Measurements from ENCODE around the gene SHMT1.
"Not testable (repeated sequence)": the region's sequence is repeated elsewhere in the genome, so short reads cannot be mapped to it uniquely, and the experiment has no call there.

SHMT1 gene

GRCh38 chr17:18326039-18326438 lies 37.3 kb downstream of the SHMT1 start:
- DNase-seq (ENCODE audit: low read depth, low spot score), result no peak

DNA sequence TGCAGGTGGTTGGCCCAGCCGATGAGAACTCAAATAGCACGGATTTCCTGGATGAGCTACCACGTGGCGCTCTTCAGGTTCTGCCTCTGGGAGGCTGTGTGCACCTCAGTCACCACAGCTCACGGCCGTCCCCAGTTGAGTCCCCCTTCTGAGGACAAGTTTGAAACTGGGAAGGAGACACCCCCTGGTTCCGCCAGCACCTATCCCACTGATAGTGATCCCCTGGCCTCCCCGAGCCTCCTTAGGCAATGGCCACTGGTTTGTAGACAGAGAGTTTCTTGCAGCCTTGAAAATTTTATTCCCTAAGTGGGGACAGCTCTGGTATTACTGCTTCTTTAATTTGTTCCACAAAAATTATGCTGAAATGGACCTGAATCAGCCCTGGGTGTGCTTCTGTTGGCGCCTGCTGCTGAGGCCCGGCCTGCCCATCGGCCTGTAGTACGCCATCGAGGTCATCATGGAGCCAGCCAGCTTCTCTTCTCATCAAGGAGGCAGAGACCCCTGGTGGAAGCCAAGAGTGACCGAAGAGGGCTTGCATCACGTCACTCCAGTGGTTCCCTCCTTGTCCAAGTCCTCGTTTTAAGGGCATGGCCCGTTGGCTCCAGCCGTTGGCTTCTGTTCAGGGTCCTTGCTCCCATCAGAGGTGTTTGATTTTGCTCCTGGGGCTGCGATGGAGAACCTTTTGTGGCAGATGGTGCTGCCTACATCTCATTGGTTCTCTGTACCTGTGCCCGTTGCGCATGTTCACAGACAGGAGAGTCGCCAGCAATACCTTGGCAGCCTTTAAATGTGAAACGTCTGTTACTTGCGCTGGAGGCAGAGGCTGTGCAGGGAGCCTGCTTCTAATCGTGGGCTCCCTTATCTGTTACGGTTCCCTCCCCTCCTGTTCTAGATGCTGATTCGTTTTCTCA lies 39.0 kb downstream of the SHMT1 start:
- DNase-seq (ENCODE audit: low read depth, low spot score), result no peak

DNA sequence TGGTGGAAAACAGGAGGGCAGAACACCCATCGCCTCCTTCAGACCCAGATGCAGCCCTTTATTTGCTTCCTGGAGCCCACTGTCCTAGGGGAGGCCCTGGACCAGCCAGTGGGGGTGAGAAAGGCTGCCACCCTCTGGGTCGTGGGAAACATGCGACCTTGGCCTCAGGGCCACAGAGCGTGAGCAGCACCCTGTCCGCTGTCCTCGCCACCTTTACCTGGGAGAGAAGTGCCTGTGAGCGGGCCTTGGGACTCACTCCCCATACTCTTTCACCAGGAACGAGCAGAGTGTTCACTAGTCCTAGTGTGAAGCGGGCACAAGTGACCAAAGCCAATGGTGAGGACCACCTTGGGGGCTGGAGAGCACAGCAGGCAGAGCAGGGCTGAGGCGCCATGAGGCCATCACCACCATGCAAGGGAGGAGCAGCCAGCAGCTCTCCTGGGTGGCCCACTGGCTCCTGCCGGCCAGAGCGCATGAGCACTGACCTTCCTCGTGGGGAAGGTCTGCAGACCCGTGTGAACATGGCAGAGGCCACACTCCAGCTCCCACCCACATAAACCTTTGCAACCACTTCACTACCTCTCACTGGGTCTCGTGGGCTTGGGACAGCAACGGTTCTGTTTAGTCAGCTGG lies 39.7 kb downstream of the SHMT1 start:
- DNase-seq (ENCODE audit: low read depth, low spot score), result no peak

DNA sequence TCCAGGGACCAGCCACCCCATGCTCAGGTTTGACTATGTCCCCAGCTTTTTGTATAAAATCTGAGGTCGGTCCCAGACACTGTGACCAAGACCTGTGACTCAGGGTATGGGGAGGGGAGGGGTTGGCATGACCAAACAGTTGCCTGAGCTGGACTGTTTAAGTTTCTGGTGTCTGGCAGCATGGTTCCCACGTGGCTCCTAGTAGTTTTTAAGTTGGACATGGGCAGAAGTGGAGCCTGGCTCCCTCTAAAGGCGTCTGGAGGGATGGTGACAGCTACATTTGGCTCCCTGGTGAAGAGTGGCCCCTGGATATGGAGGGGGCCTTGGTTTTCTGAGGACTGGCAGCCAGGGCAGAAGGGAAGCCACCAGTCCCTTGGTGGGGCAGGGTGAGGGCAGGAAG lies 40.3 kb downstream of the SHMT1 start:
- no peak for DNase-seq (ENCODE audit: low read depth, low spot score)

DNA sequence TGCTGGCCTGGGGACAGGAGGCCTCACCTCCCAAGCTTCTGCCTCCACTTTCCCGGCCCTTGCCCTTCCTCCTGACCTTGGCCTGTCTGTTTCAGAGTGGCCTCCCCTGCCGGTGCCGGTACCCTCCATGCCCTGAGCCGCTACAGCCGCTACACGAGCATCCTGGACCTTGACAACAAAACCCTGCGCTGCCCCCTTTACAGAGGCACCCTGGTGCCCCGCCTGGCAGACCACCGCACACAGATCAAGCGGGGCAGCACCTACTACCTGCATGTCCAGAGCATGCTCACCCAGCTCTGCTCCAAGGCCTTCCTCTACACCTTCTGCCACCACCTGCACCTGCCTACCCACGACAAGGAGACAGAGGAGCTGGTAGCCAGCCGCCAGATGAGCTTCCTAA lies 40.8 kb downstream of the SHMT1 start:
- DNase-seq (ENCODE audit: low read depth, low spot score), result no peak

DNA sequence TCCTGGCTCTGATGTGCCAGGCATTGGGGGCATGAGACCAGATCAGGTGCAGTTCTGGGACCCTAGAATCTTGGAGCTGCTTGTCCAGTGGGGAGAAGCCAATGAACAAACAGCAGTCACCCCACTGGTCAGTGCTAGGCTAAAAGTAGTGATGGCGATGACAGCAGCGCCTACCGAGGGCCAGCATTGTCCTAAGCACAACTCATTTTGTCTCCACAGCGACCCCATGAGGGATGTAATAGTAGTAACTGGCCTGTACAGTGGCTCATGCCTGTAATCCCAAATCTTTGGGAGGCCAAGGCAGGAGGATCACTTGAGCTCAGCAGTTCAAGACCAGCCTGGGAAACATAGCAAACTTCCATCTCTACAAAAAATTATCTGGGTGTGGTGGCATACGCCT lies 42.0 kb downstream of the SHMT1 start:
- DNase-seq (ENCODE audit: low read depth, low spot score), result no peak

DNA sequence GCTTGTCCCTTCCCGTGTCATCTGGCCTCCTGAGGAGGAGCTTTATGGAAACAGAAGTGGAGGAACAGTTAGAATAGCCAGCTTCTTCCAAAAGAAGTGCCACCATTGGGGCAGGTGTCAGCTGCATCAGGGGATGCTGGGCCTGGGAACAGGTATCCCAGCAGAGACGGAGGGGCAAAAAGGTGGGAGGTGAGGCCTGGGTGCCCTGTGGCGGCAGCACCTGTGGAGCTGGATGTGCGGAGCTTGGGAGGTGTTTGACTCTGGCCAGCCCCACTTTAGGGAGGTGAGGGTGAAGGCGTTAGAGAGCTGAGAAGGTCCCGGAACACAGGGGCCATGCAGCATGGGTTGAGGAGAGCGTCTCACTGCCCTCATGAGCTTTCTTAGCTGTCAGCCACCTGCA lies 43.0 kb downstream of the SHMT1 start:
- DNase-seq (ENCODE audit: low read depth, low spot score), result no peak

GRCh38 chr17:18319604-18320256 lies 43.6 kb downstream of the SHMT1 start:
- DNase-seq (ENCODE audit: low read depth, low spot score), result no peak

DNA sequence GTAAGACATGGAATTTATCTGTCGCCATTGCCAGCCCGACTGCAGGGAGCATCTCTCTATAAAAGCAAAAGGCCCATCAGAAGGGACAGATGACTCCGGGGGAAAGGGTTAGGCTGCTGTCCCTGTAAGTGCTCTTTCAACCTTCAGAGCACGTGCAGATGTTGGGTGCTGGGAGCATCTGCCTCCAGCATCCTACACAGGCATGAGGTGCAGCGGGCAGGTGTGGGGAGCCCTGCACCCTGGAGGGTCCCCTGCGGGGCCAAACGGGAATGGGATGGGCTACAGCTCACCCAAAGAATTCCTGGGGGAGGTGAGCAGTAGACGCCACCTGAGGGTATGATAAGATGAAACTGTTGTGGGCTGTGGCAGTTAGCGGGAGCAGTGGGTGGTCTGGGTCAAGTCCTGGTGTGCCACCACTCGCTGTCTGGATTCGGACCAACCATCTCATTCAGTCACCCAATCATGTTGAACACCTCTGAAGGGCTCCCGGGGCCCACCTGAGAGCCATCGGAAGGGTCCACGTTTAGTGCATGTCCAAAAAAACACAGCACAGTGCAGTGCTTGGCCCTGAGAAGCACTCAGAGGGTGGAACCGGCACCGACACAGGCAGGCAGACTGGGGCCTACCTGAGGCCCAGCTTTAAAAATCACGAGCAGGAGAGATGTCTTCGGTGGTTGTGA lies 44.4 kb downstream of the SHMT1 start:
- DNase-seq (ENCODE audit: low read depth, low spot score), result no peak

GRCh38 chr17:18318117-18318516 lies 45.2 kb downstream of the SHMT1 start:
- DNase-seq (ENCODE audit: low read depth, low spot score), result no peak

- DNase-seq (ENCODE audit: low read depth, low spot score), result no peak
Measured at GRCh38 chr17:18315961-18316360, 47.4 kb downstream of the SHMT1 start.

GRCh38 chr17:18315562-18315922 lies 47.8 kb downstream of the SHMT1 start:
- DNase-seq (ENCODE audit: low read depth, low spot score), result no peak

GRCh38 chr17:18314731-18315561 lies 48.4 kb downstream of the SHMT1 start, which contains the start of the genes SMCR8 and TOP3A:
SMCR8 (plus strand) TSS chr17:18315293; CDS start chr17:18315790, 497 bp downstream.
TOP3A (minus strand) TSS chr17:18314994; CDS start chr17:18314778, 216 bp downstream.
- DNase-seq (ENCODE audit: low read depth, low spot score), result peak; percentile 97

DNA sequence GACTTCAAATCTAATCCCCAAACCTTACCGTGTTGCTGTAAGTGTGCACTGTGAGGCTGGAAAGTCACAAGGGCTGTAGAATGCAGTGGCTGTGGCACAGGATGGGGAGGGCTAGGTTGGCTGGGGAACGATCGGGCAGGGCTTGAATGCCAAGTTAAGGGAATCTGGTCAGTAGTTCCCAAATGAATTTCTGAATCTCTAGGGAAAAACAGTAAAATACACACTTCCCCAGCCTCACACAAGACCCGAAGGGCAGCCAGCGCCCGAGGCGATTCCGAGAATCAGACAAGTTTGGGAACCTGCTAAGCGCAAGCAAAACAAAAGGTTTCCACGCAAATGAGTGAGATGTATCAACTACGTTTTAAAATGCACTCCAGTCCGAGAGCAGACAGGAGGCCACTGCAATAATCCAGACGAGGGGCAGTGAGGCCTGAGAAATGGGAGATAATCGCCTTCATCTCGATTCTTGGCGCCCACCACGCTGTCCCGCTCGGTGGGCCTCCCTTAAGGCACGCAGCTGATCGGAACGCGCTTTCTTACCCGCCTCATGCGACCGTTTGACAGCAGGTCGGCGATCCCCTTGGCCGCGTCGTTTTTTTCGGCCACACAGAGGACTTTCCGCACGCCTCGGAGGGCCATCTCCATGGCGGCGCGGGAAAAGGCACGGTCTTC lies 49.2 kb downstream of the SHMT1 start:
- DNase-seq (ENCODE audit: low read depth, low spot score), result no peak

- no peak for DNase-seq (ENCODE audit: low read depth, low spot score)
Measured at GRCh38 chr17:18309202-18309601, 54.1 kb downstream of the SHMT1 start.

- DNase-seq (ENCODE audit: low read depth, low spot score), result not testable (repeated sequence)
Measured at GRCh38 chr17:18303206-18303605, 60.1 kb downstream of the SHMT1 start.

DNA sequence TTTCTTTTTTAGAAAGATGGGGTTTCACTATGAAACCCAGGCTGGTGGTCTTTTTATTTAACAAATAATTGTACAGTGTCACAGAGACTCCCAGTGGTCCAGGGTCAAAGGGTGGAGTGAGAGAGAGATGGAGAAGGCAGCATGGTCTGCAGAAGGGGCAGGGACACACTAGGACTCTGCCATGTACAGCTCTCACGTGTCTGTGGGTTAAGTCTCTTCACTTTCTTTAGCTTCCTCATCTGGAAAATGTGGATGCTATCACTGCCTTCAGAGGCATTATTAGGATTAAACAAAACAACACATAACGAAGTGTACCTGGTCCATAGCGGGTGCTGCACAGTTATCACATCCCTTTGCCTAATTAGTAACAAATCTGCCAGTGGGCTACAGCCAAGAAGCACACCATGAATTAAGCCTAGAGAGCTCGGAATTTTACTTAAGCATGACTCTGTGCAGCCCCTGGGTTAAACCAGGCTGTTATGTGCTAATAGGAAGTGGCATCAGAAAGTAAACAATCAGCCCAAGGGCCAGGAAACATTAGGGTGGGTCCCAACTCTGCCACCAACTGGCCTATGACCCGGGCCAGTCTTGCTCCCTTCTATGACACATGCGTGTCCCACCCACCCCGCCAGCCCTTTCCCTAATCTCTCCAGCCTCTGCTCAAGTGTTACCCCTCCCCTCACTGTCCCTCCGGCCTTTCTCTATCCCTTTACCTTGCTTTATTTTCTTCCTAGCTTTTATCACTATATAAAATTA lies 62.4 kb downstream of the SHMT1 start:
- DNase-seq (ENCODE audit: low read depth, low spot score), result no peak

GRCh38 chr17:18298061-18298460 lies 65.3 kb downstream of the SHMT1 start:
- DNase-seq (ENCODE audit: low read depth, low spot score), result not testable (repeated sequence)

GRCh38 chr17:18291718-18292540 lies 71.4 kb downstream of the SHMT1 start:
- DNase-seq (ENCODE audit: low read depth, low spot score), result no peak

Data from activated CD4-positive, CD25-positive, alpha-beta regulatory T cell treated with anti-CD3 and anti-CD28 coated beads, Interleukin-2, amount 50 U/mL, for 16 hours (primary cell).